Tibial nerve (tissue), 4 donors: ENCODE results near the gene IP6K3.

ENCODE experiments used
- CTCF ChIP-seq, 5 experiments: fragments of 200-600 bp in 3 of 5; fragments of 450-650 bp in 2 of 5; sonication (generic) in 3 of 5; IDR thresholded peaks; one replicate each; pipeline ENCODE4 v1.5.1; 2016 to 2019; ENCODE audit warnings: antibody characterized with exemption in 5 of 5, mild to moderate bottlenecking in 3 of 5, moderate library complexity in 2 of 5
- EP300 ChIP-seq, 2 donors: sonication (generic); formaldehyde crosslinking; IDR thresholded peaks; one replicate each; pipeline ENCODE4 v1.6.1; 2017; ENCODE audit warnings: antibody characterized with exemption in 2 of 2, mild to moderate bottlenecking in 1 of 2
- POLR2A ChIP-seq, 2 donors: fragments of 450-650 bp; IDR thresholded peaks; one replicate each; pipeline ENCODE4 v1.6.1; 2017; ENCODE audit warnings: antibody characterized with exemption in 2 of 2, mild to moderate bottlenecking in 2 of 2, moderate library complexity in 2 of 2

GRCh38 chr6:33692078-33692759 lies 54.5 kb downstream of the IP6K3 start:
- TF ChIP-seq CTCF (IDR thresholded peaks at IDR 0.05), result no peak
- TF ChIP-seq POLR2A (IDR thresholded peaks at IDR 0.05), result no peak
- TF ChIP-seq EP300 (IDR thresholded peaks at IDR 0.05), result no peak
